PC-3 (cell line): ENCODE results near the gene SMR3B.

Source experiments
- CTCF ChIP-seq: fragments of 300-600 bp; sonication (generic); conservative IDR thresholded peaks from 2 replicates; pipeline ENCODE4 v1.5.1; 2017; ENCODE audit warnings: antibody characterized with exemption, low read depth, mild to moderate bottlenecking, low read length
- EZH2 ChIP-seq: fragments of 300-600 bp; sonication (generic); IDR thresholded peaks from one replicate; pipeline ENCODE4 v1.6.1; 2017; ENCODE audit warnings: antibody characterized with exemption, mild to moderate bottlenecking, low read length; ENCODE audit not compliant: unreplicated experiment
- EZH2phosphoT487 ChIP-seq: fragments of 300-600 bp; sonication (generic); IDR thresholded peaks from 2 replicates; pipeline ENCODE4 v1.6.1; 2018; ENCODE audit warnings: mild to moderate bottlenecking, antibody characterized with exemption, low read length, borderline replicate concordance

- TF ChIP-seq CTCF (no peak), EZH2phosphoT487 (no peak), EZH2 (no peak)
Measured at GRCh38 chr4:70336043-70336442, 46.9 kb upstream of the SMR3B start.
